ENCODE measurements around the gene ZC3H12C. TPM values are rescaled to one million over a fixed set of nuclear protein-coding genes. Genes with fewer than 3 reads are reported as not detected.

The ZC3H12C gene
- total and polyA plus RNA-seq, 2 of the 13 experiments (the other 11 are each of a cell fraction or from before 2014, with no cell fraction given), result 2.4 to 5.7 TPM

DNA sequence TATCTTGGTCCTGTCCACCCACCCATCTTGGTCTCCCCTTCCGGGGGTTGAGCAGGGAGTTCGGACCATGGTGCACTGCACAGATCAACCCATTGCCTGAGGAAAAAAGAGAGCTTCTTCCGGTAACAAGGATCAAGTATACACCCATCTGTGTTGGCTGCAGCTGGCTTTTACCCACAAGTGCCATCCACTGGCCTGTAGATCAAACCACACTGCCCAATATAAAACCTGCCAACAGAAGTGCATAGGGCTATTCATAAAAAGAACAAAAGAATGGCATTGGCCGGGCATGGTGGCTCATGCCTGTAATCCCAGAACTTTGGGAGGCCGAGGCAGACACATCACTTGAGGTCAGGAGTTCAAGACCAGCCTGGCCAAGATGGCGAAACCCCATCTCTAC, 94.5 kb downstream of the ZC3H12C start:
- POLR2A ChIA-PET, result no interaction called here
- in situ Hi-C loops (cut with HindIII; ENCODE audit: extremely low pct_ligation_motif_present, low pct_unique_long_range_greater_than_20kb), result no loop called here

More for the DNA sequence above, 94.5 kb downstream of the ZC3H12C start:
- no peak for TF ChIP-seq MEIS2 (CRISPR knock-in tag; IDR thresholded peaks at IDR 0.05)
- TF ChIP-seq, protein P1, sequence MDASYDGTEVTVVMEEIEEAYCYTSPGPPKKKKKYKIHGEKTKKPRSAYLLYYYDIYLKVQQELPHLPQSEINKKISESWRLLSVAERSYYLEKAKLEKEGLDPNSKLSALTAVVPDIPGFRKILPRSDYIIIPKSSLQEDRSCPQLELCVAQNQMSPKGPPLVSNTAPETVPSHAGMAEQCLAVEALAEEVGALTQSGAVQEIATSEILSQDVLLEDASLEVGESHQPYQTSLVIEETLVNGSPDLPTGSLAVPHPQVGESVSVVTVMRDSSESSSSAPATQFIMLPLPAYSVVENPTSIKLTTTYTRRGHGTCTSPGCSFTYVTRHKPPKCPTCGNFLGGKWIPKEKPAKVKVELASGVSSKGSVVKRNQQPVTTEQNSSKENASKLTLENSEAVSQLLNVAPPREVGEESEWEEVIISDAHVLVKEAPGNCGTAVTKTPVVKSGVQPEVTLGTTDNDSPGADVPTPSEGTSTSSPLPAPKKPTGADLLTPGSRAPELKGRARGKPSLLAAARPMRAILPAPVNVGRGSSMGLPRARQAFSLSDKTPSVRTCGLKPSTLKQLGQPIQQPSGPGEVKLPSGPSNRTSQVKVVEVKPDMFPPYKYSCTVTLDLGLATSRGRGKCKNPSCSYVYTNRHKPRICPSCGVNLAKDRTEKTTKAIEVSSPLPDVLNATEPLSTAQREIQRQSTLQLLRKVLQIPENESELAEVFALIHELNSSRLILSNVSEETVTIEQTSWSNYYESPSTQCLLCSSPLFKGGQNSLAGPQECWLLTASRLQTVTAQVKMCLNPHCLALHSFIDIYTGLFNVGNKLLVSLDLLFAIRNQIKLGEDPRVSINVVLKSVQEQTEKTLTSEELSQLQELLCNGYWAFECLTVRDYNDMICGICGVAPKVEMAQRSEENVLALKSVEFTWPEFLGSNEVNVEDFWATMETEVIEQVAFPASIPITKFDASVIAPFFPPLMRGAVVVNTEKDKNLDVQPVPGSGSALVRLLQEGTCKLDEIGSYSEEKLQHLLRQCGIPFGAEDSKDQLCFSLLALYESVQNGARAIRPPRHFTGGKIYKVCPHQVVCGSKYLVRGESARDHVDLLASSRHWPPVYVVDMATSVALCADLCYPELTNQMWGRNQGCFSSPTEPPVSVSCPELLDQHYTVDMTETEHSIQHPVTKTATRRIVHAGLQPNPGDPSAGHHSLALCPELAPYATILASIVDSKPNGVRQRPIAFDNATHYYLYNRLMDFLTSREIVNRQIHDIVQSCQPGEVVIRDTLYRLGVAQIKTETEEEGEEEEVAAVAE (CRISPR knock-in tag; IDR thresholded peaks at IDR 0.05; ENCODE audit: borderline replicate concordance), result no peak
- no peak for TF ChIP-seq PHF5A (CRISPR knock-in tag; IDR thresholded peaks at IDR 0.05; ENCODE audit: low read depth, unreplicated experiment)
- no peak for TF ChIP-seq MED13 (CRISPR knock-in tag; IDR thresholded peaks at IDR 0.05)
- TF ChIP-seq ZBTB20 (CRISPR knock-in tag; IDR thresholded peaks at IDR 0.05; ENCODE audit: borderline replicate concordance, low read depth), result no peak
- TF ChIP-seq HHEX (CRISPR knock-in tag; IDR thresholded peaks at IDR 0.05), result no peak
- TF ChIP-seq ZFP1 (CRISPR knock-in tag; IDR thresholded peaks at IDR 0.05), result no peak
- Histone ChIP-seq H3K9me3 (ENCODE audit: low read length) (no peaks in the 10 kb centered on the region), H3K9ac (ENCODE audit: insufficient read depth, low read depth, low read length) (no peak overlapping the region), H3K27ac (ENCODE audit: extremely low read length, insufficient read depth, low read length) (no peak overlapping the region), H3K4me1 (ENCODE audit: insufficient read depth, low read length) (no peaks in the 10 kb centered on the region), H3K4me2 (ENCODE audit: low read depth, low read length) (no peak overlapping the region), H3K4me3 (replicated peaks in 1 of 3; ENCODE audit: insufficient read depth in 1 of 3, low read depth in 2 of 3, low read length in 3 of 3) (no peak overlapping the region), H3K36me3 (replicated peaks in 1 of 2; ENCODE audit: control insufficient read depth in 1 of 2, insufficient read depth in 2 of 2, low read length in 2 of 2) (no peaks in the 10 kb centered on the region), H3K27me3 (ENCODE audit: control insufficient read depth in 1 of 2, insufficient read depth in 2 of 2, low read length in 2 of 2) (no peaks in the 10 kb centered on the region), H3K79me2 (ENCODE audit: insufficient read depth, low read length) (no peaks in the 10 kb centered on the region), H4K20me1 (ENCODE audit: insufficient read depth, low read length) (no peaks in the 10 kb centered on the region), H2AFZ (ENCODE audit: low read length) (no peak overlapping the region)
- ATAC-seq (no peak), DNase-seq (ENCODE audit: low spot score) (no peak), FAIRE-seq (no peak)
- intact Hi-C loops (cut with micrococcal nuclease; ENCODE audit: unreplicated experiment), result no loop called here
- CTCF ChIA-PET (ENCODE audit: low intra/inter-chr PET ratio, low total read pairs), result no interaction called here
- 51% methylated on average over 6 of the region's 6 CpGs for WGBS (ENCODE audit: low lambda C conversion rate)
- BruUV-seq (replicated peaks), result no TSS peak
